Gastrocnemius medialis (tissue), 4 donors: ENCODE measurements around the gene HRH4.

ENCODE experiments used
- CTCF ChIP-seq, 5 experiments: fragments of 450-650 bp in 3 of 5; fragments of 200-600 bp in 2 of 5; sonication (generic) in 2 of 5; IDR thresholded peaks in 4 of 5; conservative IDR thresholded peaks in 1 of 5; 1 replicate in 4 of 5; 2 replicates in 1 of 5; pipeline ENCODE4 v1.5.1; 2016 to 2019; ENCODE audit warnings: antibody characterized with exemption in 5 of 5, mild to moderate bottlenecking in 3 of 5, moderate library complexity in 3 of 5
- POLR2A ChIP-seq, 2 donors: fragments of 450-650 bp; IDR thresholded peaks; one replicate each; pipeline ENCODE4 v1.6.1; 2017; ENCODE audit warnings: antibody characterized with exemption in 2 of 2, mild to moderate bottlenecking in 2 of 2, moderate library complexity in 2 of 2

GRCh38 chr18:24518596-24518995, 58.2 kb downstream of the HRH4 start:
- TF ChIP-seq CTCF (IDR thresholded peaks at IDR 0.05 in 4 of 5, conservative IDR thresholded peaks at IDR 0.05 in 1 of 5) (no peak), POLR2A (IDR thresholded peaks at IDR 0.05) (no peak)
